GM12875 (cell line): ENCODE data around the gene IFT20.
A peak's percentile ranks its signal among the peaks of the same experiment; 100 is the strongest.

Source experiments
- H3K4me3 ChIP-seq: one replicate; pipeline ENCODE4 v1.5.1; 2011; ENCODE audit warnings: low read depth, low read length, control low read depth
- TF ChIP-seq, protein P1 (sequence below): IDR thresholded peaks from 2 replicates; pipeline ENCODE4 v1.5.1; 2011; ENCODE audit warnings: low read depth, mild to moderate bottlenecking, control low read depth, inconsistent platforms, low read length, moderate library complexity, borderline replicate concordance; ENCODE audit not compliant: insufficient read depth

The IFT20 gene

DNA sequence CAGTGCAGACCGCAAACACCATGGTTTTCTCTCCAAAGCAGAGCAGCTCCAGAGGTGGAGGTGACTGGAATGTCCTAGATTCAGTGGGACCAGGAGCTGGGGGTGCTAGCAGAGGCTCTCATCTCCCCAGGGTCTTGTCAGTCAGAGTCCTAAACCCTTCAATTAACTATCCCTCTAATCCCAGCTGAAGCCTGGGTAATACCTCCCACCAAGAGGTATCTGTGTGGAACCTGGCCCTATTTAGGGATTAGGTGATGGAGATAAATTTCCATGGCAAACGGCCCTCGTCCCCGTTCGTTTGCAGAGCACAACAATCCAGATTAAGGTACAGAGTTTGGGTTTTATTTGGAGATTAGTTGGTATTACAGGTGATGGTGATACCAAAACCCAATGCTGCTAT, 27.9 kb upstream of the IFT20 start:
- TF ChIP-seq, protein P1, sequence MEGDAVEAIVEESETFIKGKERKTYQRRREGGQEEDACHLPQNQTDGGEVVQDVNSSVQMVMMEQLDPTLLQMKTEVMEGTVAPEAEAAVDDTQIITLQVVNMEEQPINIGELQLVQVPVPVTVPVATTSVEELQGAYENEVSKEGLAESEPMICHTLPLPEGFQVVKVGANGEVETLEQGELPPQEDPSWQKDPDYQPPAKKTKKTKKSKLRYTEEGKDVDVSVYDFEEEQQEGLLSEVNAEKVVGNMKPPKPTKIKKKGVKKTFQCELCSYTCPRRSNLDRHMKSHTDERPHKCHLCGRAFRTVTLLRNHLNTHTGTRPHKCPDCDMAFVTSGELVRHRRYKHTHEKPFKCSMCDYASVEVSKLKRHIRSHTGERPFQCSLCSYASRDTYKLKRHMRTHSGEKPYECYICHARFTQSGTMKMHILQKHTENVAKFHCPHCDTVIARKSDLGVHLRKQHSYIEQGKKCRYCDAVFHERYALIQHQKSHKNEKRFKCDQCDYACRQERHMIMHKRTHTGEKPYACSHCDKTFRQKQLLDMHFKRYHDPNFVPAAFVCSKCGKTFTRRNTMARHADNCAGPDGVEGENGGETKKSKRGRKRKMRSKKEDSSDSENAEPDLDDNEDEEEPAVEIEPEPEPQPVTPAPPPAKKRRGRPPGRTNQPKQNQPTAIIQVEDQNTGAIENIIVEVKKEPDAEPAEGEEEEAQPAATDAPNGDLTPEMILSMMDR: no peak
- H3K4me3 ChIP-seq: no peak overlapping the region

DNA sequence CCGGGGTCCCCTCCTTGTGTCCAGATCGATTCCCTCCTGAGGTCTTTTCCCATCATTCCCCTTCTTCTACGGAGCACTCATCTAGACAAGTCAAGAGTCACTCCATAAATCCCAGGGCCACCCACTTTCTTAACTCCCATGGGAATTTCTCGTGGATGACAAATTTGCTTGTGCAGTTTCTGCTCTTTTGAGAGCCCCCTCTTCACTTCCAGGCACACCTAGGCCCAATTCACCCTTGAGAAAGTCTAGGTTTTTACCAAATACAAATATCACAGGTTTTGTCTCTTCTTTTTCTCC, 22.6 kb upstream of the IFT20 start:
- TF ChIP-seq, protein P1: no peak
- peak overlapping the region; percentile 74 for H3K4me3 ChIP-seq

DNA sequence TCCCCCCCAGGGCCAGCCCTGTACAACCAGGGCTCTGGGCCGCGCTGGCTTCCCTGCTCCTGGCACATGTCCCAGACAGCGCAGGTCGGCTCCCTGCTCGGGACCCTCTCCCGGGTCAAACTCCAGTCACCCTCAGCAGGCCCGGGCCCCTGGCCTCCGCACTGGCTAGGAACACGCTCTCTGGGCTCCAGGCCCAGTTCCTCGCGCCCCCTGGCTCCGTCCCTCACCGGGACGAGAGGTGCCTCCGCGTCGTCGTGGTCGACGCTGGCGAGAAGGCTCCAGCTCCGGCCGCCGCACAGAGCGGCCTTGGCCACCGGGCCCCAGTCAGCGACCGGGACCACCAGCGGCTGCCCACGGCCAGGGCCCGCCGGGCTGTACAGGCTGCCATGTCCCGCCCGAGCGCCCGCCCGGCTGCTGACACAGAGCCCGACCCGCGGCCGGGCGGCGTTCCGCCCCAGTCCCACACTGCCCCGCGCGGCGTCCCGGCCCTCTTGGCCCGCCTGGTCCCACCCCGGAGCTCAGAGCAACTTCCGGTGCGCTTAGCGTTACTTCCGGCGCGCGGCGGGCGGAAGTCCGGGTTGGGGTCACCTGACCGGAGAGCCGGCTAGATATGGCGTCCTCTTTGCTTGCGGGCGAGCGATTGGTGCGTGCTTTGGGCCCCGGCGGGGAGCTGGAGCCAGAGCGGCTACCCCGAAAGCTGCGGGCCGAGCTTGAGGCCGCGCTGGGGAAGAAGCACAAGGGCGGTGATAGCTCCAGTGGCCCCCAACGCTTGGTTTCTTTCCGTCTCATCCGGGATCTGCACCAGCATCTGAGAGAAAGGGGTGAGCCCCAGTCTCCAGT, 22.0 kb upstream of the IFT20 start, which contains the start of gene POLDIP2:
POLDIP2 (minus strand) TSS at position 467 of the 840 bp plus-strand sequence; CDS start at position 388, 79 bp downstream.
- TF ChIP-seq, protein P1: no peak
- H3K4me3 ChIP-seq: peak within 1 kb of the TSS; percentile 74

DNA sequence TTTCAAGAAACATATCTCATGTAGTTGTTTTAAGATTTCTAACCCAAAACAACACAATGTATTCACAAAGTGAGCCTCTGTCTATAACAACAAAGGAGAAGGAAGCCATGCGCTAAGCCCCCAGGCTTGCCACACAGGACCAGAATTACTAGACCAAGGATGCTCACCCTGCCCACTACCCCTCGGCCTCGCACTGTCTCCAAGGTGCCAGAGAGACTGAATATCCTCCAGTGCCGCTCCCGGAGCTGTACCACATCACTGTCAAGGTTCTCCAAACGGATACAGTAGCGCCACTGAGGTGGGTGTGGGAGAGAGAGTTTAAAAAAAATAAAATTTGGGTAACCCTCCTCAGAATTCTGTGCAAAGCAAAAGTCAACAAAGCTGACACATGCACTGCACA, 15.0 kb upstream of the IFT20 start:
- TF ChIP-seq, protein P1: no peak
- no peak overlapping the region for H3K4me3 ChIP-seq

DNA sequence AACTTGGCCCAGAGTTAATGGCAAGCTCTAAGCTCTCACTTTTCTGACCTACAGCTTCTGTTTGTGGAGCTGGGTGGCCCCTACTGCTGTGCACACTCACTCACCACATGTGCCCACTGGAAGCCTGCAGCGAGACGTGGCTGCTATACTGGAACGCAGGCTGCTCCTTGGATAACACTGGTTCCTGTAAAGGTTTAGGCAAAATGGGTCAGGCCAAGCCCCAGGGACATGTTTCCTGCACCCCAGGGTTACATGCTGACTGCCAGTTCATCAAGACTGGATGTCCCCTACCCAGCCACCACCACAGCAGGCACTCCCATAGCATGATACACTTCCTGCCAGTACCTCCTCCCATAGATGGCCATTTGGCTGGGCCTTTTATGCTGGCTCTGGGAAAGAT, 13.7 kb upstream of the IFT20 start:
- TF ChIP-seq, protein P1: no peak
- H3K4me3 ChIP-seq: no peak overlapping the region

DNA sequence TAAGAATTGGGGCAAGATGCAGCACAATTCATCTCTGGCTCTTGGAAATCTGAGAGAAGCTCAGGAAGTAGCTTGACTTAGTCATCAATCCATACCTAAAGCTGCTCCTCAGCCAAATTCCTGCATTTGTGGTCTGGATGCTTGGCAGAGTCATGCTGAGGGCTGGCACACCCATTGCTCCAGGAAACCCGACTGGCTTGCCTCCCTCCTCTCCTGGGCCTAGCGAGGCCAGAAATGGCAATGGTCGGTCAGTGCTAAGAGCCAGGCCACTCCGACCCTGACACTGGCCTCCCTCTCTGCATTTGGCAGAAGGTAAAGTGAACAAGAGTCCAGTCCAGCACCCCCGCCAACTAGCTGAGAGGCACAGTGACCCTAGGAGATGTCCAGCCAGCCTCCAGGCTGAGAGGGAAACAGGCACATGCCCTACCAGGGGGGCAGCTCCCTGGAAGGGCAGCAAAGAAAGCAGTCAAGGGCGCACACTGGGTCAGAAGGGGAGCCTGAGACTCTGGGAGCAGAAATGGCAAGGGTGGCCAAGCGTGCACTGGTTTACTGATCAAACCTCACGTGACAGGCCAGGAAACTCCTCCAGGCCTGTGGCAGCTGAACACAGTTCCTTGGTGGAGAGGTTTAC, 12.1 kb upstream of the IFT20 start:
- no peak overlapping the region for H3K4me3 ChIP-seq
- TF ChIP-seq, protein P1: no peak
